Loucy (cell line): Measurements from ENCODE around the gene MED8.

Source experiments
- H2AFZ ChIP-seq: fragments of 200-600 bp; sonication (generic); 2 replicates; pipeline ENCODE4 v1.6.0; 2016; ENCODE audit warnings: antibody characterized with exemption, mild to moderate bottlenecking, low read length, moderate library complexity
- H3F3A ChIP-seq: fragments of 200-600 bp; 2 replicates; pipeline ENCODE4 v1.6.0; 2016; ENCODE audit warnings: antibody characterized with exemption, low read depth, mild to moderate bottlenecking
- H3K27me3 ChIP-seq: fragments of 200-600 bp; sonication (generic); 2 replicates; pipeline ENCODE4 v1.6.1; 2014; ENCODE audit warnings: low read length, mild to moderate bottlenecking; ENCODE audit not compliant: insufficient read depth, poor library complexity, severe bottlenecking
- H3K36me3 ChIP-seq: fragments of 200-600 bp; sonication (generic); 2 replicates; pipeline ENCODE4 v1.6.1; 2016; ENCODE audit warnings: low read length; ENCODE audit not compliant: insufficient read depth
- H3K4me1 ChIP-seq: fragments of 200-600 bp; sonication (generic); 2 replicates; pipeline ENCODE4 v1.5.1; 2014; ENCODE audit warnings: low read length, mild to moderate bottlenecking; ENCODE audit not compliant: insufficient read depth, poor library complexity, severe bottlenecking
- H3K4me2 ChIP-seq: fragments of 200-600 bp; sonication (generic); 2 replicates; pipeline ENCODE4 v1.6.0; 2014; ENCODE audit warnings: antibody characterized with exemption, low read length, low read depth, mild to moderate bottlenecking; ENCODE audit not compliant: poor library complexity, severe bottlenecking
- H3K4me3 ChIP-seq: fragments of 200-600 bp; sonication (generic); 2 replicates; pipeline ENCODE4 v1.5.1; 2014; ENCODE audit warnings: low read length, mild to moderate bottlenecking, mixed read lengths; ENCODE audit not compliant: poor library complexity, severe bottlenecking
- H3K79me2 ChIP-seq: fragments of 200-600 bp; sonication (generic); 2 replicates; pipeline ENCODE4 v1.6.1; 2014; ENCODE audit warnings: low read length; ENCODE audit not compliant: insufficient read depth
- H3K9ac ChIP-seq: fragments of 200-600 bp; sonication (generic); 2 replicates; pipeline ENCODE4 v1.6.0; 2014; ENCODE audit warnings: mild to moderate bottlenecking, low read depth, low read length, moderate library complexity; ENCODE audit not compliant: poor library complexity, severe bottlenecking
- H3K9me2 ChIP-seq: fragments of 200-600 bp; sonication (generic); replicated peaks from 2 replicates; pipeline ENCODE4 v1.6.1; 2016; ENCODE audit warnings: low read depth, low read length, mixed read lengths
- H3K9me3 ChIP-seq: fragments of 200-600 bp; sonication (generic); 2 replicates; pipeline ENCODE4 v1.6.1; 2014; ENCODE audit warnings: mild to moderate bottlenecking, antibody characterized with exemption, low read length, low read depth; ENCODE audit not compliant: insufficient read depth
- H4K20me1 ChIP-seq: fragments of 200-600 bp; sonication (generic); 2 replicates; pipeline ENCODE4 v1.6.0; 2014; ENCODE audit warnings: antibody characterized with exemption, low read length, mild to moderate bottlenecking; ENCODE audit not compliant: insufficient read depth, poor library complexity, severe bottlenecking
- CTCF ChIP-seq: fragments of 200-600 bp; sonication (generic); conservative IDR thresholded peaks from 2 replicates; pipeline ENCODE4 v1.5.1; 2014; ENCODE audit warnings: mild to moderate bottlenecking, antibody characterized with exemption, low read length
- EZH2phosphoT487 ChIP-seq: fragments of 200-600 bp; IDR thresholded peaks from 2 replicates; pipeline ENCODE4 v1.6.1; 2018; ENCODE audit warnings: antibody characterized with exemption, mild to moderate bottlenecking, moderate library complexity, borderline replicate concordance

MED8 gene

GRCh38 chr1:43421976-43422750, 32.6 kb upstream of the MED8 start:
- no peak overlapping the region for H2AFZ ChIP-seq
- H3F3A ChIP-seq, result no peaks in the 10 kb centered on the region
- H3K4me1 ChIP-seq, result no peaks in the 10 kb centered on the region
- H3K36me3 ChIP-seq, result peaks cover 69% of the 10 kb centered on the region; the same call in 1 of the 2 replicates
- no peaks in the 10 kb centered on the region for H3K27me3 ChIP-seq
- no peaks in the 10 kb centered on the region for H3K79me2 ChIP-seq
- no peaks in the 10 kb centered on the region for H3K9me3 ChIP-seq
- H3K9me2 ChIP-seq, result no peaks in the 10 kb centered on the region
- H3K4me2 ChIP-seq, result no peak overlapping the region
- H3K4me3 ChIP-seq, result no peak overlapping the region
- no peak for TF ChIP-seq EZH2phosphoT487
- TF ChIP-seq CTCF, result no peak
- H4K20me1 ChIP-seq, result no peaks in the 10 kb centered on the region
- no peak overlapping the region for H3K9ac ChIP-seq

GRCh38 chr1:43421396-43421795, 31.8 kb upstream of the MED8 start:
- no peaks in the 10 kb centered on the region for H3K9me3 ChIP-seq
- H3K9ac ChIP-seq, result no peak overlapping the region
- TF ChIP-seq EZH2phosphoT487 (no peak), CTCF (no peak)
- no peaks in the 10 kb centered on the region for H3K79me2 ChIP-seq
- H4K20me1 ChIP-seq, result no peaks in the 10 kb centered on the region
- H3F3A ChIP-seq, result no peaks in the 10 kb centered on the region
- H3K4me1 ChIP-seq, result no peaks in the 10 kb centered on the region
- no peak overlapping the region for H3K4me3 ChIP-seq
- peaks cover 62% of the 10 kb centered on the region; the same call in 1 of the 2 replicates for H3K36me3 ChIP-seq
- H3K4me2 ChIP-seq, result no peak overlapping the region
- no peaks in the 10 kb centered on the region for H3K9me2 ChIP-seq
- H2AFZ ChIP-seq, result no peak overlapping the region
- no peaks in the 10 kb centered on the region for H3K27me3 ChIP-seq

- H3F3A ChIP-seq, result no peaks in the 10 kb centered on the region
- H3K4me2 ChIP-seq, result no peak overlapping the region
- H3K79me2 ChIP-seq, result no peaks in the 10 kb centered on the region
- peaks cover 57% of the 10 kb centered on the region; the same call in 1 of the 2 replicates for H3K36me3 ChIP-seq
- H3K9ac ChIP-seq, result no peak overlapping the region
- H3K4me3 ChIP-seq, result no peak overlapping the region
- no peaks in the 10 kb centered on the region for H3K27me3 ChIP-seq
- no peaks in the 10 kb centered on the region for H3K9me3 ChIP-seq
- no peak overlapping the region for H2AFZ ChIP-seq
- no peaks in the 10 kb centered on the region for H3K4me1 ChIP-seq
- TF ChIP-seq CTCF (no peak), EZH2phosphoT487 (no peak)
- H4K20me1 ChIP-seq, result no peaks in the 10 kb centered on the region
- H3K9me2 ChIP-seq, result no peaks in the 10 kb centered on the region
These were observed 31.3 kb upstream of the MED8 start for GRCh38 chr1:43420874-43421273.
